A549 (cell line): ENCODE measurements around the gene NELFE. TPM values are rescaled to one million over a fixed set of nuclear protein-coding genes. Genes with fewer than 3 reads are reported as not detected.
"Not testable (repeated sequence)": the region's sequence is repeated elsewhere in the genome, so short reads cannot be mapped to it uniquely, and the experiment has no call there.

Experiments used
- ATAC-seq, 2 experiments: fragments of 200-7000 bp in 1 of 2; fragments of >200 bp in 1 of 2; cut with Nextera tagmentation in 1 of 2; cut with Tn5 transposase in 1 of 2; 3 replicates each; pipeline versions ENCODE4 v1.8.0 to v1.9.1; 2018 to 2020; ENCODE audit warnings: mild to moderate bottlenecking in 1 of 2, moderate library complexity in 1 of 2
- CTCF ChIA-PET: fragments of 300-600 bp; sonication (Branson Sonifier 250); formaldehyde crosslinking; extraction: SDS; loops from one replicate; lab custom pipeline; 2021; ENCODE audit warnings: antibody characterized with exemption, inconsistent platforms; lab: Yijun Ruan, JAX
- POLR2A ChIA-PET: fragments of 350-600 bp; formaldehyde crosslinking; extraction: SDS; loops from one replicate; lab custom pipeline; 2021; ENCODE audit warnings: antibody characterized with exemption, inconsistent platforms; lab: Yijun Ruan, JAX
- DNase-seq, 2 experiments: peaks; one replicate each; pipeline versions ENCODE4 v3.0.0 to v3.0.0-alpha.2; 2011 to 2016; ENCODE audit warnings: low read depth in 1 of 2, low spot score in 1 of 2
- FAIRE-seq: peaks from 2 replicates; lab custom pipeline; 2011; peaks lifted over from hg19 to GRCh38; lab: Jason Lieb, UNC
- H3K27ac ChIP-seq, 2 experiments: fragments of >200 bp; sonication (Bioruptor Twin); formaldehyde crosslinking; 3 replicates each; pipeline ENCODE4 v1.5.1; 2016 to 2017
- H3K4me1 ChIP-seq: fragments of >200 bp; sonication (Bioruptor Twin); formaldehyde crosslinking; 3 replicates; pipeline ENCODE4 v1.6.1; 2016
- H3K4me2 ChIP-seq: fragments of >200 bp; sonication (Bioruptor Twin); formaldehyde crosslinking; 3 replicates; pipeline ENCODE4 v1.6.1; 2016
- H3K4me3 ChIP-seq: fragments of >200 bp; sonication (Bioruptor Twin); formaldehyde crosslinking; 3 replicates; pipeline ENCODE4 v1.5.1; 2016
- H3K9me3 ChIP-seq: fragments of >200 bp; sonication (Bioruptor Twin); formaldehyde crosslinking; 3 replicates; pipeline ENCODE4 v1.6.1; 2016
- ATOH8 ChIP-seq: fragments of 250-450 bp; sonication (Bioruptor Pico); IDR thresholded peaks from 2 replicates; pipeline ENCODE4 v1.5.0; 2020; ENCODE audit warnings: low read depth, mild to moderate bottlenecking, moderate library complexity
- BHLHE40 ChIP-seq: IDR thresholded peaks from 2 replicates; pipeline ENCODE4 v1.6.1; 2012; ENCODE audit warnings: low read depth, low read length, inconsistent platforms
- CBX2 ChIP-seq: fragments of 200-600 bp; sonication (generic); IDR thresholded peaks from 2 replicates; pipeline ENCODE4 v1.6.1; 2016; ENCODE audit warnings: low read depth, mild to moderate bottlenecking, borderline replicate concordance
- EHF ChIP-seq: fragments of 250-450 bp; sonication (Bioruptor Pico); IDR thresholded peaks from 2 replicates; pipeline ENCODE4 v1.5.0; 2020; ENCODE audit warnings: mild to moderate bottlenecking
- EP300 ChIP-seq, 2 experiments: fragments of >200 bp; sonication (Bioruptor Twin); formaldehyde crosslinking; IDR thresholded peaks; 2 replicates in 1 of 2; 3 replicates in 1 of 2; pipeline ENCODE4 v1.6.1; 2016 to 2017
- HOXB13 ChIP-seq: fragments of 250-450 bp; sonication (Bioruptor Pico); IDR thresholded peaks from 2 replicates; pipeline ENCODE4 v1.5.0; 2020; ENCODE audit warnings: low read depth, mild to moderate bottlenecking, moderate library complexity
- HOXB5 ChIP-seq: fragments of 250-450 bp; sonication (Bioruptor Pico); IDR thresholded peaks from 2 replicates; pipeline ENCODE4 v1.5.0; 2020; ENCODE audit warnings: mild to moderate bottlenecking, moderate library complexity
- JUN ChIP-seq, 2 experiments: fragments of >200 bp; sonication (Bioruptor Twin); formaldehyde crosslinking; IDR thresholded peaks; 2 replicates in 1 of 2; 3 replicates in 1 of 2; pipeline ENCODE4 v1.6.1; 2016 to 2017
- POLR2A ChIP-seq: IDR thresholded peaks from 2 replicates; pipeline ENCODE4 v1.6.1; 2012; ENCODE audit warnings: mild to moderate bottlenecking, low read length
- POLR2AphosphoS2 ChIP-seq: conservative IDR thresholded peaks from 2 replicates; pipeline ENCODE4 v1.6.1; 2012; ENCODE audit warnings: low read length, improper control_type of control experiment, inconsistent platforms
- RARB ChIP-seq: fragments of 250-450 bp; sonication (Bioruptor Pico); IDR thresholded peaks from 2 replicates; pipeline ENCODE4 v1.8.0; 2021; ENCODE audit warnings: mild to moderate bottlenecking, moderate library complexity
- RCOR1 ChIP-seq: fragments of 150-350 bp; IDR thresholded peaks from 2 replicates; pipeline ENCODE4 v1.6.1; 2014; ENCODE audit warnings: antibody characterized with exemption, low read length, low read depth
- SMC3 ChIP-seq: fragments of >200 bp; sonication (Bioruptor Twin); formaldehyde crosslinking; IDR thresholded peaks from 3 replicates; pipeline ENCODE4 v1.6.1; 2018; ENCODE audit warnings: inconsistent platforms
- TP53 ChIP-seq: fragments of 250-450 bp; sonication (Bioruptor Pico); IDR thresholded peaks from 2 replicates; pipeline ENCODE4 v1.5.0; 2021; ENCODE audit warnings: mild to moderate bottlenecking, moderate library complexity
- USF2 ChIP-seq: fragments of 450-650 bp; IDR thresholded peaks from 2 replicates; pipeline ENCODE4 v1.6.1; 2014; ENCODE audit warnings: antibody characterized with exemption
- ZC3H11A ChIP-seq: fragments of 450-650 bp; IDR thresholded peaks from 2 replicates; pipeline ENCODE4 v1.6.1; 2014; ENCODE audit warnings: antibody characterized with exemption, mild to moderate bottlenecking
- ZSCAN20 ChIP-seq: fragments of 250-450 bp; sonication (Bioruptor Pico); IDR thresholded peaks from 2 replicates; pipeline ENCODE4 v1.8.0; 2022; ENCODE audit warnings: mild to moderate bottlenecking, moderate library complexity
- WGBS: methylation state at CpG from one replicate; pipeline ENCODE4 v1.1.6; 2017; ENCODE audit errors: missing lambda C conversion rate; 5-methylcytosine and 5-hydroxymethylcytosine counted together
- polyA plus RNA-seq, 4 experiments: library from polyadenylated mRNA; depleted of rRNA in 3 of 4; stranded (reverse); fragments of >200 nt; fragmentation: RNase III in 1 of 4; extraction: RNeasy Plus Mini Kit Qiagen cat#74134 plus additional on column Dnase treatment in 1 of 4; gene quantifications; 2 replicates in 3 of 4; 3 replicates in 1 of 4; pipeline ENCODE4 v1.2.3, GENCODE V29; 2011 to 2017

Gene NELFE
- polyA plus RNA-seq, 2 of the 4 experiments (the other 2 are of a cell fraction), result 64.2 to 72.4 TPM

GRCh38 chr6:31935823-31936222 is 22.9 kb downstream of the NELFE start (continued):
- TF ChIP-seq USF2, result no peak
- TF ChIP-seq ATOH8 (CRISPR knock-in tag), result no peak
- no peak for TF ChIP-seq CBX2
- TF ChIP-seq RARB (CRISPR knock-in tag), result no peak
- no peak for TF ChIP-seq POLR2A
- no peak for TF ChIP-seq POLR2AphosphoS2
- TF ChIP-seq, all 56 proteins: peak for 0

- no peaks in the 10 kb centered on the region for H3K9me3 ChIP-seq
- no peak overlapping the region for H3K4me2 ChIP-seq
- TF ChIP-seq HOXB5 (CRISPR knock-in tag), result no peak
- TF ChIP-seq ZC3H11A, result no peak
- TF ChIP-seq BHLHE40, result no peak
- no peak for TF ChIP-seq EP300 (IDR thresholded peaks at IDR 0.05)
- no peak for TF ChIP-seq JUN (IDR thresholded peaks at IDR 0.05)
- TF ChIP-seq TP53 (CRISPR knock-in tag), result no peak
- TF ChIP-seq ATOH8 (CRISPR knock-in tag), result no peak
- WGBS, result 80% methylated on average over 3 of the region's 3 CpGs
- CTCF ChIA-PET, result interaction anchor here (2.3 kb wide), 1 partner anchor 17 kb away, joined by 10 read pairs; no protein-coding TSS in a partner anchor
- H3K4me3 ChIP-seq, result no peak overlapping the region
- ATAC-seq (no peak), FAIRE-seq (no peak), DNase-seq (no peak)
- no peaks in the 10 kb centered on the region; the same call in 2 of the 3 replicates for H3K4me1 ChIP-seq
- no peak overlapping the region for H3K27ac ChIP-seq
- POLR2A ChIA-PET, result no interaction called here
Observed at GRCh38 chr6:31935021-31935420, 23.8 kb downstream of the NELFE start.

GRCh38 chr6:31933537-31933936 is 25.2 kb downstream of the NELFE start:
- POLR2A ChIA-PET, result no interaction called here
- H3K27ac ChIP-seq, result no peak overlapping the region
- no peak overlapping the region for H3K4me2 ChIP-seq
- H3K4me3 ChIP-seq, result no peak overlapping the region
- ATAC-seq (no peak; a peak in 1 of 6 replicates), FAIRE-seq (no peak), DNase-seq (no peak)
- no peaks in the 10 kb centered on the region; the same call in 2 of the 3 replicates for H3K4me1 ChIP-seq
- no peaks in the 10 kb centered on the region for H3K9me3 ChIP-seq
- 45% methylated on average over 4 of the region's 19 CpGs for WGBS
- TF ChIP-seq POLR2AphosphoS2 (no peak), ZSCAN20 (no peak), SMC3 (no peak), EHF (no peak), HOXB13 (CRISPR knock-in tag) (no peak), RCOR1 (no peak), HOXB5 (CRISPR knock-in tag) (no peak), USF2 (no peak)
- CTCF ChIA-PET, result no interaction called here

GRCh38 chr6:31932137-31932536 is 26.6 kb downstream of the NELFE start:
- CTCF ChIA-PET, POLR2A ChIA-PET: not testable (repeated sequence)

More at GRCh38 chr6:31932137-31932536, 26.6 kb downstream of the NELFE start:
- H3K4me1 ChIP-seq, H3K4me2 ChIP-seq, H3K9me3 ChIP-seq, DNase-seq, H3K4me3 ChIP-seq, FAIRE-seq, H3K27ac ChIP-seq, ATAC-seq: not testable (repeated sequence)
- 92% methylated on average over 10 of the region's 32 CpGs for WGBS
